Mesodermal cell (in vitro differentiated cells): ENCODE measurements around the gene COL4A3.
"Not testable (repeated sequence)": the region's sequence is repeated elsewhere in the genome, so short reads cannot be mapped to it uniquely, and the experiment has no call there.

Experiments used
- H3K27ac ChIP-seq: 2 replicates; pipeline ENCODE4 v1.7.0; 2013; ENCODE audit warnings: mild to moderate bottlenecking, low read depth, low read length, moderate library complexity; ENCODE audit not compliant: severe bottlenecking
- H3K36me3 ChIP-seq: 2 replicates; pipeline ENCODE4 v1.7.1; 2013; ENCODE audit warnings: mild to moderate bottlenecking, low read length, moderate library complexity; ENCODE audit not compliant: control insufficient read depth, insufficient read depth
- H3K4me1 ChIP-seq: one replicate; pipeline ENCODE4 v1.7.1; 2013; ENCODE audit warnings: mild to moderate bottlenecking, low read length; ENCODE audit not compliant: insufficient read depth, control insufficient read depth, poor library complexity, severe bottlenecking
- H3K4me3 ChIP-seq: 2 replicates; pipeline ENCODE4 v1.7.0; 2013; ENCODE audit warnings: low read length, control low read depth, mild to moderate bottlenecking; ENCODE audit not compliant: insufficient read depth, poor library complexity, severe bottlenecking; ENCODE audit errors: extremely low read depth
- H3K9me3 ChIP-seq: 2 replicates; pipeline ENCODE4 v1.7.1; 2013; ENCODE audit warnings: mild to moderate bottlenecking, low read length, moderate library complexity; ENCODE audit not compliant: control insufficient read depth
- WGBS, 2 experiments: methylation state at CpG; one replicate each; pipeline ENCODE4 v1.1.5; 2013; ENCODE audit warnings: missing lambda C conversion rate in 2 of 2; ENCODE audit not compliant: insufficient coverage in 2 of 2; 5-methylcytosine and 5-hydroxymethylcytosine counted together

Gene COL4A3

DNA sequence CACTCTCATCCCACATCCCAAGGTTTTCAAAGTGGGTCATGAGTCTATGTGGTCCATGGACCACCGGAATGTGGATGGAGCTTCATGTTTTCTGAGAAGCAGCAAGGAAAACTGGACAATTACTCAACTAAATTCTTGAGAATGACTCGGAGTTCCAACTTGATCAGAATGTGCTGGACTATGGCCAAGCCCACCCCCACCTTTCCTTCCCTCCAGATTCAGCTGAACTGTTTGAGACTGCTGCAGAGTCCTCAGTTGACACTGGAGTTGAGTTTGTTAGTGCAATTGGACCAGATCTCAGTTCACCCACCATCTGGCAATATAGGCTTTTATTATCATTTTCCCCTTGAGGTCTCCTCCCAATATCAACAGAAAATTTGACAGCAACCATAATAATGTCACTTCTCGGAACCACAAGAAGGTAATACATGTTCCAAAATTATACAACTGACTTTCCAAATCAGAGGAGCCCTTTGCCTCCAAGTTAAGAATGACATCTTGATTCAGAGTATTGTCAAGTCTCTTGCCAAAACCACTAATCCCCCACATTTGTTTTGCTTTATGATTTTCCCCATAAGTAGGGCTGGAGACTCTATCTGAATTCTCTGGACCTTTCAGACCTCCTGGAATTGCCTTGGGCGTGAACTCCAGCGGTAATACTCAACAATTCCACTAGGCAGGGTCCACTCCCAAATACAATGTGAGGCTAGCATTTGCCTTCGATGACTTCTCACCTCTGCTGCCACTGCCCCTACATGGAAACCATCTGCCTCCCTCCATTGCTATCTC lies 9.2 kb upstream of the COL4A3 start:
- Histone ChIP-seq H3K27ac (no peak overlapping the region), H3K9me3 (no peaks in the 10 kb centered on the region), H3K4me3 (no peak overlapping the region), H3K4me1 (peaks cover 6% of the 10 kb centered on the region), H3K36me3 (no peaks in the 10 kb centered on the region)
- WGBS, 2 experiments: 79 to 89% methylated on average over 5 of the region's 6 CpGs

DNA sequence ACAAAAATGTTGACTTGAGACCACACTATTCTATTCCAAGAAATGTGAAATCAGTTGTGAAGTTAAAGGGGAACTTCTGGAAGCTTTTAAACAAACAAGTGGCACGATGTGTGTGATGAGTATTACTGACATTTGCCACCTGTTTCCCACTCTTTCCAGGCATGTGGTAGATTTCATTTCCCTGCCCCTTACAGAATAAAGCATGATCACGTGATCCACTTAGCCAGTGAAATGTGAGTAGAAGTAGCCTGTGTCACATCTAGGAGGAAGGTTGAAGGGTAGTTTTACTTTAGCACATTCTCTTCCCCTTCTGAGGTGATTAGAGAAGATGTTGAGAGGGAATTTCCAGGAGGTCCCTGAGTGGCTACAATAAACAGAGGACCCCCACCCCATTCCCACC lies 4.3 kb upstream of the COL4A3 start:
- peaks cover 8% of the 10 kb centered on the region for H3K4me1 ChIP-seq
- H3K36me3 ChIP-seq: no peaks in the 10 kb centered on the region
- 80% methylated on average over 1 of the region's 2 CpGs; no CpG with 5 or more reads in 1 of the 2 experiments for whole genome bisulfite sequencing, 2 experiments
- no peak overlapping the region for H3K27ac ChIP-seq
- no peak overlapping the region for H3K4me3 ChIP-seq
- H3K9me3 ChIP-seq: no peaks in the 10 kb centered on the region

GRCh38 chr2:227161947-227162346 lies 2.5 kb upstream of the COL4A3 start:
- Histone ChIP-seq H3K27ac (no peak overlapping the region), H3K4me1 (peaks cover 3% of the 10 kb centered on the region), H3K9me3 (no peaks in the 10 kb centered on the region), H3K4me3 (no peak overlapping the region), H3K36me3 (no peaks in the 10 kb centered on the region)

DNA sequence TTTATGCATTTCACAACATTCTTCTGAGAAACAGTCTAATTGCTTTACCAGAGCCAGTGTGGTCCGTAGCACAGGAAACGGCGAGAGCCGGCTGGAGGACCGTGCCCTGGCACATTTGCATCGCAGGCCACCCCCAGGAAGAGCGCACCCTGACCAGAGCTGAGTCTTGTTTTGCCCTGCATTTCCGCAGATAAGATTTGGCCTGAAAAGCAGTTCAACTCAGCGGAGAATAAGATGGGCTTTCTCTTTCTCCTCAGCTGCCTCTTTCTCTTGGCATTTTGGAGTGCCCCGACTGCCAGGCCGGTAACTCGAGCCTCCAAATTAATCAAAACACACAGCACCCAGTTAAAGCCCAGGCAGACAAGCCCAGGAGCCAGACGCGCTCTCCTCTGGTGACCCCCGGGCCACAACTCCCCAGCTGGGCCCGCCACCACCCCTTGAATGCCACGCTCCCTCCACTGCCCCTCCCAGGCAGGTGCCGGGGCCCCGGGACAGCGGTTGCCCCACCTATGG lies 883 bp upstream of the COL4A3 start:
- Histone ChIP-seq H3K4me3 (peak overlapping the region; percentile 35), H3K9me3 (no peaks in the 10 kb centered on the region), H3K4me1 (peaks cover 3% of the 10 kb centered on the region), H3K27ac (no peak overlapping the region), H3K36me3 (no peaks in the 10 kb centered on the region)
- WGBS, 2 experiments: 2 to 7% methylated on average over 12 to 13 of the region's 20 CpGs

DNA sequence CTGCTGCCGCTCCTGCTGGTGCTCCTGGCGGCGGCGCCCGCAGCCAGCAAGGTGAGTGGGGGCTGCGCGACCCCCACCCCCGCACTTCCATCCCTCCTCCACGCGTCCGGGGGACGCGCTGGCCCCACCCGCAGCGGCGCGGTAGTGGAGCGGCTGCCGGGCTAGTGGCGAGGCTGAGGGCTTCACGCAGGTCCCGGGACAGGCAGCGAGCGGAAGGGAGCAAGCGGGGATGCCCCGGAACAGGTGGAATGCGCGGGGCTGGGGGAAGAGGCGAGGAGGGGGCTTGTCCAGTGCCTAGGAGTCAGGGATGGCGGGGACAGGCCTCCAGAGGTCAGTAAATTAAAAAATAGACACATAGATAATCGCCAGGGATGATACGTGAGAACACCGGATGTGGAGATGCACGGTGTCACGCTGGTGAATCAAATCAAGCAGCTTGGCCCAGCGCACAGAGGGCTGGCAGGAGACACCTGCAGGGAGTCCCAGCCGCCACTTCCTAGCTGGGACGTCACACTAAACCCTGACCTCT lies 403 bp downstream of the COL4A3 start:
- WGBS, 2 experiments: 1 to 3% methylated on average over 34 to 35 of the region's 38 CpGs
- peak overlapping the region; percentile 35 for H3K4me3 ChIP-seq
- H3K36me3 ChIP-seq: no peaks in the 10 kb centered on the region
- no peaks in the 10 kb centered on the region for H3K9me3 ChIP-seq
- H3K4me1 ChIP-seq: peaks cover 3% of the 10 kb centered on the region
- H3K27ac ChIP-seq: no peak overlapping the region

DNA sequence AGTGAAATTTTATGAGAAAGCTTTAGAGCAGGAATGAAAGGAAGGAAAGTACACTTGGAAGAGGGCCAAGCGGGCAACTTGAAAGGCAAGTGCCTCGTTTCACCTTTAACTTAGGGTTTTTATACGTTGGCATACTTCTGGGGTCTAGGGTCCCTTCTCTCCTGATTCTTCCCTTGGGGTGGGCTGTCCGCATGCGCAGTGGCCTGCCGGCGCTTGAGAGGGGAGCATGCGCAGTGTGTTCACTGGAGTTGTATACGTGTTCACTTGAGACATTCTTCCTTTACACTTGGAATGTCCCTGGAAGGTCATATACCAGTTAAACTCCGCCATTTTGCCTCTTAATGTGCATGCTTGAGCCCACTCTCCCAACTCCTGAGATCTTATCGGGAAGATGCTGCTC lies 7.4 kb downstream of the COL4A3 start:
- H3K36me3 ChIP-seq, H3K27ac ChIP-seq, H3K4me1 ChIP-seq, H3K4me3 ChIP-seq, H3K9me3 ChIP-seq: not testable (repeated sequence)
- WGBS, 2 experiments: 92 to 94% methylated on average over 11 of the region's 11 CpGs

DNA sequence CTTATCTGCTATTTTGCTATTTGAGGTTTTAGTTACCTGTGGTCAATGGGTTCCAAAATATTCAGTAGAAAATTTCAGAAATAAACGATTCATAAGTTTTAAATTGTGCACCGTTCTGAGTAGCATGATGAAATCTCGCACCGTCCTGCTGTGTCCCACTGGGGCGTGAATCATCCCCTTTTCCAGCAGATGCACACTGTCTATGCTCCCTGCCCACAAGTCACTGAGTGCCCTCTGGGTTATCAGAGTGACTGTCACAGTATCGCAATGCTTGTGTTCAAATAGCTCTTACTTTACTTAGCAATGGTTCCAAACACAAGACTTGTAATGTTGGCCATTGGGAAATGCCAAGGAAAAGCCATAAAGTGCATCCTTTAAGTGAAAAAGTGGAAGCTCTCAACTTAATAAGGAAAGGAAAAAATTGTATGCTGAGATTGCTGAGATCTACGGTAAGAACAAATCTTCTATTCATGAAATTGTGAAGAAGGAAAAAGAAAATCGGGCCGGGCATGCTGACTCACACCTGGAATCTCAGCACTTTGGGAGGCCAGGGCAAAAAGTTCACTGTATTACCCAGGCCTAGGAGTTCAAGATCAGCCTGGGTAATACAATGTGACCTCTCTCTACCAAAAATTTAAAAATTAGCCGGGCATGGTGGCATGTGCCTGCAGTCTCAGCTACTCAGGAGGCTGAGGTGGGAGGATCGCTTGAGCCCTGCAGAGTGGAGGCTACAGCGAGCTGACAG lies 13.3 kb downstream of the COL4A3 start:
- no peaks in the 10 kb centered on the region for H3K9me3 ChIP-seq
- H3K36me3 ChIP-seq: no peaks in the 10 kb centered on the region
- 90 to 92% methylated on average over 9 to 10 of the region's 12 CpGs for WGBS, 2 experiments
- H3K4me3 ChIP-seq: no peak overlapping the region
- no peaks in the 10 kb centered on the region for H3K4me1 ChIP-seq
- H3K27ac ChIP-seq: no peak overlapping the region

DNA sequence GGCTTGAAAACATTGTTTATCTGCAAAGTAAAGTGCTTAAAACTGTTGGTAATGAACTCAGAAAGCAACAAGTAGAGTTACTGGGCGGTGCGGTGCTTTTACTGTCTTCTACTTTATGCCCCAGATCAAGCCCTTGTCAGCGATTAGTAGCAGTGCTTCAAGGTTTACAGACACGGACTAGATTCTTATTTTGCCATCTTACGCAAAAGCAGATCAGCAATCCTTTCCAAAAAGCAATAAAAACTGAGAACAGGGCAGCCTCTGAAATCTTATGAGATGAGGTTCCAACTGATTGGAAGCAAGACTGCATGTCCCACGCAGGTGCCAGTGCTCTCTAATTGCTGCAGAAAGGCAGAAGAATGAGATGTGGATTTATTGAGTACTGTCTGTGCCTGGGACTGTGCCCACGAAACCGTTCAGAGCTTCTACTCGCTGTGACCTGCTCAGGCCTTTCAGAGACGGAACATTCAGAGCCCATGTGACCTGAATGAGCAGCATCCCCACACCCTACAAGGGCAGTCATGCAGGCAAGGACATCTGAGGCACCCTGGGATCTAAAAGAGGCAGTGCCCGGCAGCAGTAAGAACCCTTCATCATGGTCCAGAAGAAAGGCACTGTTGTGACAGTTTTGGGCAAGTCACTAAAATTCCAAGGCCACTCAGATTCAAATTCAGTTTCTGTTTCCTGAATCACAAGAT lies 15.7 kb downstream of the COL4A3 start:
- Histone ChIP-seq H3K36me3 (no peaks in the 10 kb centered on the region), H3K9me3 (no peaks in the 10 kb centered on the region), H3K27ac (no peak overlapping the region), H3K4me3 (no peak overlapping the region), H3K4me1 (no peaks in the 10 kb centered on the region)
- 89 to 92% methylated on average over 7 to 11 of the region's 11 CpGs for WGBS, 2 experiments

- WGBS, 2 experiments: no CpG with 5 or more reads among the region's 3 CpGs
- no peaks in the 10 kb centered on the region for H3K4me1 ChIP-seq
- no peak overlapping the region for H3K27ac ChIP-seq
Measured at GRCh38 chr2:227180770-227181169, 16.3 kb downstream of the COL4A3 start.

DNA sequence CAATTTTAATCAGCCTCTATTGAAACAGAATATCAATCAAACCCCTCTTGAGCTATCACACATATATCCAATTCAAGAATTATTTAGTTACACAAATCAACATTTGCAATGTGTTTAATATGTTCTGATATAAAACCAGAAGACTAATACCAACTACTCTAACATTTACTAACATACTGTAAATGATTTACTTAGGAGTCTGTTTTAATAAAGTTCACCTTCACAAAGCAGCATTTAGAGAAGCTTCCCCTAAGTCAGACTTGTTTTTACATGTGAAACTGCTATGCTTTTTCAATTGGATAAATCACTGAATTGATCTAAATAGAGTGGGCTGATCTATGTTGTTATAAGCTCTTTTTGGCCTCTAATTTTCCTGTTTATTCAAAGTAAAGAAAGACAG lies 18.3 kb downstream of the COL4A3 start:
- Histone ChIP-seq H3K4me1 (peaks cover 6% of the 10 kb centered on the region), H3K36me3 (no peaks in the 10 kb centered on the region), H3K27ac (no peak overlapping the region), H3K4me3 (no peak overlapping the region), H3K9me3 (no peaks in the 10 kb centered on the region)

More at GRCh38 chr2:227180770-227181169, 16.3 kb downstream of the COL4A3 start:
- Histone ChIP-seq H3K4me3 (no peak overlapping the region), H3K9me3 (no peaks in the 10 kb centered on the region), H3K36me3 (no peaks in the 10 kb centered on the region)
